SH-SY5Y (cell line): Measurements from ENCODE around the gene ZNF45.

Experiments
- GATA2 ChIP-seq: IDR thresholded peaks from 2 replicates; pipeline ENCODE4 v1.6.1; 2011; ENCODE audit warnings: mild to moderate bottlenecking, low read depth, low read length
- GATA3 ChIP-seq: IDR thresholded peaks from 2 replicates; pipeline ENCODE4 v1.6.1; 2011; ENCODE audit warnings: low read depth, mild to moderate bottlenecking, low read length, moderate library complexity

GRCh38 chr19:43936188-43936587, 1.1 kb upstream of the ZNF45 start:
- TF ChIP-seq GATA2 (peak; percentile 50; the same call in 1 of the 2 replicates), GATA3 (peak; percentile 27; the same call in 1 of the 2 replicates)
